B cell (primary cell): ENCODE results near the gene ABI2. TPM values are rescaled to one million over a fixed set of nuclear protein-coding genes. Genes with fewer than 3 reads are reported as not detected.

Experiments
- ATAC-seq: fragments of 200-7000 bp; cut with Tn5 transposase; one replicate; pipeline ENCODE4 v1.10.0; 2021; ENCODE audit warnings: low read depth, mild to moderate bottlenecking, moderate number of reproducible peaks, moderate library complexity
- CTCF ChIA-PET: fragments of 350-600 bp; sonication (Branson Sonifier 250); formaldehyde crosslinking; loops from one replicate; lab custom pipeline; 2021; ENCODE audit warnings: antibody characterized with exemption, inconsistent platforms; lab: Charles Lee
- POLR2A ChIA-PET: fragments of 350-600 bp; sonication (Branson Sonifier 250); formaldehyde crosslinking; loops from one replicate; lab custom pipeline; 2021; ENCODE audit warnings: antibody characterized with exemption; lab: Charles Lee
- DNase-seq: peaks from one replicate; pipeline ENCODE4 v3.0.0; 2013
- H2AFZ ChIP-seq: 2 replicates; pipeline ENCODE4 v1.6.1; 2012; ENCODE audit warnings: mild to moderate bottlenecking, low read depth, low read length; ENCODE audit not compliant: insufficient read depth, poor library complexity, severe bottlenecking
- H3K27ac ChIP-seq, 2 donors: 1 replicate in 1 of 2; 2 replicates in 1 of 2; pipeline ENCODE4 v1.5.1; 2012 to 2013; ENCODE audit warnings: low read length in 2 of 2, mild to moderate bottlenecking in 2 of 2, moderate library complexity in 1 of 2
- H3K27me3 ChIP-seq, 4 experiments: fragments of 200-600 bp in 1 of 4; sonication (generic) in 1 of 4; replicated peaks in 1 of 4; 1 replicate in 2 of 4; 2 replicates in 2 of 4; pipeline versions ENCODE4 v1.6.1 to v1.7.0; 2013 to 2016; ENCODE audit warnings: low read length in 3 of 4, mild to moderate bottlenecking in 2 of 4, mixed read lengths in 1 of 4, moderate library complexity in 1 of 4; ENCODE audit not compliant: insufficient read depth in 4 of 4, control insufficient read depth in 3 of 4; ENCODE audit errors: control extremely low read depth in 1 of 4
- H3K36me3 ChIP-seq, 2 experiments: replicated peaks in 1 of 2; 1 replicate in 1 of 2; 2 replicates in 1 of 2; pipeline versions ENCODE4 v1.6.1 to v1.7.1; 2013; ENCODE audit warnings: low read length in 1 of 2; ENCODE audit not compliant: insufficient read depth in 2 of 2, control insufficient read depth in 1 of 2; ENCODE audit errors: control extremely low read depth in 1 of 2, extremely low read depth in 1 of 2
- H3K4me1 ChIP-seq, 2 donors: fragments of 200-600 bp in 1 of 2; sonication (generic) in 1 of 2; 1 replicate in 1 of 2; 2 replicates in 1 of 2; pipeline versions ENCODE4 v1.5.1 to v1.6.1; 2013 to 2017; ENCODE audit warnings: low read length in 2 of 2; ENCODE audit not compliant: control insufficient read depth in 2 of 2, insufficient read depth in 2 of 2
- H3K4me2 ChIP-seq: replicated peaks from 2 replicates; pipeline ENCODE3; 2012; ENCODE audit warnings: mild to moderate bottlenecking, low read depth, low read length; ENCODE audit not compliant: poor library complexity, severe bottlenecking
- H3K4me3 ChIP-seq, 5 experiments: fragments of 200-600 bp in 1 of 5; sonication (generic) in 1 of 5; 1 replicate in 3 of 5; 2 replicates in 2 of 5; pipeline versions ENCODE4 v1.5.1 to v1.7.0; 2011 to 2016; ENCODE audit warnings: low read length in 4 of 5, mild to moderate bottlenecking in 4 of 5, low read depth in 2 of 5, control low read depth in 1 of 5, moderate library complexity in 1 of 5; ENCODE audit not compliant: insufficient read depth in 1 of 5; ENCODE audit errors: control extremely low read depth in 1 of 5, extremely low read depth in 1 of 5
- H3K79me2 ChIP-seq: fragments of 200-600 bp; sonication (generic); one replicate; pipeline ENCODE4 v1.6.0; 2016; ENCODE audit warnings: low read length; ENCODE audit not compliant: control insufficient read depth, insufficient read depth
- H3K9ac ChIP-seq: fragments of 200-600 bp; sonication (generic); 2 replicates; pipeline ENCODE4 v1.6.1; 2017; ENCODE audit warnings: mild to moderate bottlenecking, low read length, moderate library complexity
- H3K9me3 ChIP-seq, 3 donors: one replicate each; pipeline versions ENCODE4 v1.6.1 to v1.7.1; 2013; ENCODE audit warnings: low read length in 2 of 3; ENCODE audit not compliant: control insufficient read depth in 2 of 3, insufficient read depth in 1 of 3; ENCODE audit errors: control extremely low read depth in 1 of 3
- H4K20me1 ChIP-seq: 2 replicates; pipeline ENCODE4 v1.6.0; 2012; ENCODE audit warnings: mild to moderate bottlenecking, low read length; ENCODE audit not compliant: insufficient read depth, control insufficient read depth, poor library complexity, severe bottlenecking
- H3K27ac Mint-ChIP-seq: one replicate; pipeline ENCODE4 v1.8.0; 2021; ENCODE audit warnings: mixed read lengths
- H3K27me3 Mint-ChIP-seq: one replicate; pipeline ENCODE4 v1.8.0; 2021; ENCODE audit warnings: mixed read lengths
- H3K4me1 Mint-ChIP-seq: one replicate; pipeline ENCODE4 v1.8.0; 2021; ENCODE audit warnings: mixed read lengths
- H3K4me3 Mint-ChIP-seq: one replicate; pipeline ENCODE4 v1.8.0; 2021; ENCODE audit warnings: mixed read lengths
- H3K9me3 Mint-ChIP-seq: one replicate; pipeline ENCODE4 v1.8.0; 2022; ENCODE audit warnings: mixed read lengths; ENCODE audit not compliant: insufficient read depth
- CTCF ChIP-seq: fragments of 200-600 bp; IDR thresholded peaks from one replicate; pipeline ENCODE4 v1.8.0; 2022; ENCODE audit warnings: antibody characterized with exemption, mild to moderate bottlenecking
- EZH2 ChIP-seq: IDR thresholded peaks from 2 replicates; pipeline ENCODE4 v1.6.1; 2012; ENCODE audit warnings: borderline replicate concordance, low read depth, mild to moderate bottlenecking, moderate library complexity, low read length; ENCODE audit not compliant: insufficient read depth, poor library complexity, severe bottlenecking
- WGBS: methylation state at CpG from one replicate; pipeline ENCODE4 v1.1.5; 2013; ENCODE audit warnings: missing lambda C conversion rate; ENCODE audit not compliant: insufficient coverage; 5-methylcytosine and 5-hydroxymethylcytosine counted together
- intact Hi-C: fragments of 100-400 bp; cut with micrococcal nuclease; formaldehyde crosslinking; loops from one replicate; pipeline ENCODE4 v1.10.0; 2022
- polyA plus RNA-seq: library from polyadenylated mRNA; depleted of rRNA; stranded (reverse); fragments of >200 nt; gene quantifications from 2 replicates; pipeline ENCODE4 v1.2.3, GENCODE V29; 2012
- total RNA-seq, 2 donors: library from RNA; stranded (reverse); fragments of 120-200 nt in 1 of 2; gene quantifications; 1 replicate in 1 of 2; 2 replicates in 1 of 2; pipeline versions ENCODE4 v1.2.3 to v1.2.4, GENCODE V29; 2013 to 2022

ABI2 gene
- total and polyA plus RNA-seq, 2 donors (not counting 1 experiment from before 2014, with no cell fraction given), result 6.8 to 32.7 TPM

DNA sequence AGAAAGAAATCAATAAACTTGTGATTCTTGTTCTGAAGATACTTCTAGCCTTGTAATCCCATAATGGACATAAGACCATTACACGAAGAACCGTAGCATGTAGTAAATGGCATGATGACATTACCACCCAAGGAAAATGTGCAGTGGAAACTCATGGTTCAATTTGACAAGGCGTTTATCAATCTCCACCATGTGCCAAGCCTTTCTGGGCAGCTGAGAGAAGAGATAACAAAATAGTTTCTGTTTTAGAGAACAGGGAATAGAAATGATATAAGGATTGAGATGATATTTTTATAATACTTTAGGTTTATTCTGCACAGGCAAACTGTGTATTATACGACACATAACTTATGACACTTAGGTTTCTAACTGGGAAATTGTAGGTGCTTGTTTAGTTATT lies 19.2 kb downstream of the ABI2 start:
- no peaks in the 10 kb centered on the region for H3K27me3 ChIP-seq
- TF ChIP-seq EZH2 (no peak), CTCF (no peak)
- H3K4me1 ChIP-seq, result no peaks in the 10 kb centered on the region
- H4K20me1 ChIP-seq, result no peaks in the 10 kb centered on the region
- intact Hi-C loops, result no loop called here
- H3K36me3 ChIP-seq, result no peaks in the 10 kb centered on the region
- no peak overlapping the region for H3K4me3 ChIP-seq
- H3K79me2 ChIP-seq, result peaks cover 8% of the 10 kb centered on the region
- no peak overlapping the region for H3K9ac ChIP-seq
- WGBS, result no CpG with 5 or more reads among the region's 4 CpGs
- no peaks in the 10 kb centered on the region for H3K27me3 Mint-ChIP-seq
- no peak overlapping the region for H3K4me2 ChIP-seq
- ChIA-PET POLR2A (no interaction called here), CTCF (no interaction called here)
- H2AFZ ChIP-seq, result no peak overlapping the region
- H3K27ac ChIP-seq, result no peak overlapping the region
- no peaks in the 10 kb centered on the region for H3K9me3 ChIP-seq
- DNase-seq, result no peak
- H3K4me1 Mint-ChIP-seq, result no peaks in the 10 kb centered on the region
- H3K27ac Mint-ChIP-seq, result no peak overlapping the region
- no peaks in the 10 kb centered on the region for H3K9me3 Mint-ChIP-seq
- no peak overlapping the region for H3K4me3 Mint-ChIP-seq
- no peak for ATAC-seq

- Histone ChIP-seq H3K9ac (no peak overlapping the region), H3K79me2 (peaks cover 13% of the 10 kb centered on the region), H3K36me3 (no peaks in the 10 kb centered on the region), H3K4me3 (no peak overlapping the region), H3K27ac (no peak overlapping the region), H3K27me3 (no peaks in the 10 kb centered on the region), H3K9me3 (no peaks in the 10 kb centered on the region), H2AFZ (no peak overlapping the region), H3K4me2 (no peak overlapping the region), H3K4me1 (no peaks in the 10 kb centered on the region), H4K20me1 (no peaks in the 10 kb centered on the region)
- no peaks in the 10 kb centered on the region for H3K4me1 Mint-ChIP-seq
- no peaks in the 10 kb centered on the region for H3K9me3 Mint-ChIP-seq
- no CpG with 5 or more reads among the region's 5 CpGs for WGBS
- ATAC-seq, result no peak
- H3K4me3 Mint-ChIP-seq, result no peak overlapping the region
- ChIA-PET POLR2A (no interaction called here), CTCF (no interaction called here)
- intact Hi-C loops, result no loop called here
- no peak for DNase-seq
- no peak for TF ChIP-seq EZH2
- TF ChIP-seq CTCF, result no peak
- no peaks in the 10 kb centered on the region for H3K27me3 Mint-ChIP-seq
- H3K27ac Mint-ChIP-seq, result no peak overlapping the region
These were observed 24.5 kb downstream of the ABI2 start for GRCh38 chr2:203352604-203353255.
